Endothelial cell of umbilical vein (primary cell): ENCODE results near the gene CNOT6L. TPM values are rescaled to one million over a fixed set of nuclear protein-coding genes. Genes with fewer than 3 reads are reported as not detected.

ENCODE experiments used
- BruUV-seq: library from RNA; stranded (reverse); fragments of 400-500 nt; replicated peaks from 2 replicates; lab custom pipeline; 2021; lab: Mats Ljungman, UMichigan
- CTCF ChIA-PET: fragments of 300-600, 350-600 bp; sonication (Branson Sonifier 250); formaldehyde crosslinking; loops from one replicate; lab custom pipeline; 2021; ENCODE audit warnings: antibody characterized with exemption, inconsistent platforms; lab: Charles Lee
- POLR2A ChIA-PET: fragments of 300-600, 350-600 bp; sonication (Branson Sonifier 250); formaldehyde crosslinking; loops from one replicate; lab custom pipeline; 2021; ENCODE audit warnings: antibody characterized with exemption, inconsistent platforms; lab: Charles Lee
- DNase-seq: peaks from one replicate; pipeline ENCODE4 v3.0.0-alpha.2; 2011; ENCODE audit warnings: low read depth, low spot score
- FAIRE-seq: peaks from 2 replicates; lab custom pipeline; 2011; peaks lifted over from hg19 to GRCh38; lab: Jason Lieb, UNC
- H2AFZ ChIP-seq: 2 replicates; pipeline ENCODE4 v1.6.0; 2012; ENCODE audit warnings: low read depth, low read length, control low read depth, inconsistent platforms
- H3K27ac ChIP-seq: 2 replicates; pipeline ENCODE4 v1.5.1; 2011; ENCODE audit warnings: low read depth, mild to moderate bottlenecking, control low read depth, low read length, moderate library complexity; ENCODE audit not compliant: insufficient read depth
- H3K27me3 ChIP-seq, 2 experiments: 2 replicates each; pipeline versions ENCODE4 v1.6.0 to v1.6.1; 2011; ENCODE audit warnings: low read length in 2 of 2, mixed read lengths in 1 of 2; ENCODE audit not compliant: control insufficient read depth in 2 of 2, insufficient read depth in 2 of 2
- H3K36me3 ChIP-seq, 2 experiments: 2 replicates in 1 of 2; 3 replicates in 1 of 2; pipeline ENCODE4 v1.5.1; 2011; ENCODE audit warnings: low read length in 2 of 2, mild to moderate bottlenecking in 1 of 2, moderate library complexity in 1 of 2; ENCODE audit not compliant: control insufficient read depth in 2 of 2, insufficient read depth in 2 of 2; ENCODE audit errors: extremely low read depth in 1 of 2
- H3K4me1 ChIP-seq: 3 replicates; pipeline ENCODE4 v1.5.1; 2011; ENCODE audit warnings: mild to moderate bottlenecking, low read length; ENCODE audit not compliant: control insufficient read depth, insufficient read depth; ENCODE audit errors: extremely low read depth
- H3K4me2 ChIP-seq: 2 replicates; pipeline ENCODE4 v1.6.1; 2011; ENCODE audit warnings: low read length, control low read depth, mixed read lengths; ENCODE audit not compliant: insufficient read depth
- H3K4me3 ChIP-seq, 3 experiments: fragments of 200-600 bp in 1 of 3; sonication (generic), shearing (Covaris generic) in 1 of 3; replicated peaks in 1 of 3; 2 replicates each; pipeline ENCODE4 v1.5.1; 2011 to 2016; ENCODE audit warnings: control low read depth in 3 of 3, low read length in 3 of 3, mild to moderate bottlenecking in 2 of 3, inconsistent platforms in 1 of 3, low read depth in 1 of 3, moderate library complexity in 1 of 3; ENCODE audit not compliant: insufficient read depth in 1 of 3
- H3K79me2 ChIP-seq: 2 replicates; pipeline ENCODE4 v1.6.0; 2012; ENCODE audit warnings: low read length, inconsistent platforms; ENCODE audit not compliant: control insufficient read depth, insufficient read depth
- H3K9ac ChIP-seq: replicated peaks from 2 replicates; pipeline ENCODE3; 2011; ENCODE audit warnings: low read length, control low read depth; ENCODE audit not compliant: insufficient read depth; ENCODE audit errors: extremely low read depth
- H3K9me1 ChIP-seq: replicated peaks from 3 replicates; pipeline ENCODE4 v1.6.0; 2011; ENCODE audit warnings: mild to moderate bottlenecking, low read length; ENCODE audit not compliant: control insufficient read depth, insufficient read depth; ENCODE audit errors: extremely low read depth
- H3K9me3 ChIP-seq: replicated peaks from 2 replicates; pipeline ENCODE4 v1.5.1; 2012; ENCODE audit warnings: low read length, inconsistent platforms; ENCODE audit not compliant: control insufficient read depth, insufficient read depth
- H4K20me1 ChIP-seq: replicated peaks from 2 replicates; pipeline ENCODE3; 2011; ENCODE audit warnings: mild to moderate bottlenecking, low read length; ENCODE audit not compliant: control insufficient read depth, insufficient read depth; ENCODE audit errors: extremely low read depth
- CTCF ChIP-seq, 2 donors: IDR thresholded peaks; 1 replicate in 1 of 2; 2 replicates in 1 of 2; pipeline ENCODE4 v1.5.1; 2011; ENCODE audit warnings: low read length in 2 of 2, mild to moderate bottlenecking in 2 of 2, moderate library complexity in 2 of 2, control low read depth in 1 of 2, inconsistent platforms in 1 of 2, low read depth in 1 of 2; ENCODE audit not compliant: insufficient read depth in 1 of 2; ENCODE audit errors: extremely low read depth in 1 of 2
- EZH2 ChIP-seq: IDR thresholded peaks from 2 replicates; pipeline ENCODE4 v1.6.1; 2012; ENCODE audit warnings: borderline replicate concordance, low read depth, mild to moderate bottlenecking, moderate library complexity, low read length, inconsistent platforms; ENCODE audit not compliant: severe bottlenecking
- FOS ChIP-seq: IDR thresholded peaks from 2 replicates; pipeline ENCODE4 v1.6.1; 2011; ENCODE audit warnings: mild to moderate bottlenecking, low read length, moderate library complexity, borderline replicate concordance; ENCODE audit not compliant: insufficient read depth
- GATA2 ChIP-seq: IDR thresholded peaks from 2 replicates; pipeline ENCODE4 v1.7.0; 2011; ENCODE audit warnings: low read depth, mild to moderate bottlenecking, moderate library complexity, mixed read lengths, low read length; ENCODE audit not compliant: insufficient read length, insufficient read depth
- MYC ChIP-seq: IDR thresholded peaks from one replicate; pipeline ENCODE4 v1.6.1; 2011; ENCODE audit warnings: mild to moderate bottlenecking, low read depth, low read length
- POLR2A ChIP-seq: IDR thresholded peaks from 2 replicates; pipeline ENCODE4 v1.6.1; 2012; ENCODE audit warnings: low read depth, mild to moderate bottlenecking, control low read depth, low read length
- POLR2AphosphoS5 ChIP-seq: IDR thresholded peaks from 2 replicates; pipeline ENCODE4 v1.6.1; 2012; ENCODE audit warnings: low read depth, mild to moderate bottlenecking, control low read depth, low read length, moderate library complexity; ENCODE audit not compliant: insufficient read depth
- dilution Hi-C: fragments of 300-500 bp; cut with MboI; formaldehyde crosslinking; loops from one replicate; pipeline ENCODE4 v1.15.0; 2019; ENCODE audit warnings: low sequenced_read_pairs; ENCODE audit not compliant: extremely low pct_ligation_motif_present
- intact Hi-C: fragments of 100-400 bp; cut with micrococcal nuclease; formaldehyde crosslinking; loops from one replicate; pipeline ENCODE4 v1.10.0; 2022
- polyA plus RNA-seq, 4 experiments: library from polyadenylated mRNA; depleted of rRNA in 3 of 4; stranded (reverse) in 3 of 4; unstranded in 1 of 4; fragments of >200 nt; gene quantifications; 2 replicates each; pipeline versions ENCODE4 v1.2.1 to v1.2.3, GENCODE V29; 2011 to 2012; ENCODE audit warnings: missing spikeins in 1 of 4
- total RNA-seq: library from RNA; stranded (reverse); gene quantifications from 2 replicates; pipeline ENCODE4 v1.2.3, GENCODE V29; 2021

Gene CNOT6L
- total and polyA plus RNA-seq, 2 donors (not counting 3 experiments of a cell fraction or from before 2014, with no cell fraction given): 8.5 to 60.7 TPM

- no peak for DNase-seq
- dilution Hi-C loops (no loop called here), intact Hi-C loops (no loop called here)
- no peak for FAIRE-seq
- Histone ChIP-seq H3K27me3 (no peaks in the 10 kb centered on the region), H3K27ac (no peak overlapping the region), H3K9me3 (no peaks in the 10 kb centered on the region), H3K9ac (no peak overlapping the region), H3K9me1 (no peaks in the 10 kb centered on the region), H3K36me3 (no peaks in the 10 kb centered on the region), H3K4me1 (no peaks in the 10 kb centered on the region), H3K79me2 (no peaks in the 10 kb centered on the region), H2AFZ (no peak overlapping the region), H4K20me1 (no peaks in the 10 kb centered on the region), H3K4me3 (no peak overlapping the region), H3K4me2 (no peak overlapping the region)
- BruUV-seq: no TSS peak
- ChIA-PET POLR2A (no interaction called here), CTCF (no interaction called here)
- TF ChIP-seq MYC: no peak
- TF ChIP-seq GATA2: no peak
- TF ChIP-seq CTCF (IDR thresholded peaks at IDR 0.05; ENCODE audit: extremely low read depth in 1 of 2, insufficient read depth in 1 of 2, low read depth in 1 of 2, low read length in 2 of 2): no peak
- no peak for TF ChIP-seq FOS
- TF ChIP-seq POLR2AphosphoS5: no peak
- TF ChIP-seq POLR2A: no peak
- no peak for TF ChIP-seq EZH2
Measured at GRCh38 chr4:77671051-77671450, 148.1 kb downstream of the CNOT6L start.
